Umbilical cord (tissue), 2 donors: ENCODE measurements around the gene NINL. TPM values are rescaled to one million over a fixed set of nuclear protein-coding genes. Genes with fewer than 3 reads are reported as not detected.
"Not testable (repeated sequence)": the region's sequence is repeated elsewhere in the genome, so short reads cannot be mapped to it uniquely, and the experiment has no call there.

Source experiments
- DNase-seq: peaks from one replicate; pipeline ENCODE4 v3.0.0-alpha.2; 2015; ENCODE audit warnings: low spot score
- total RNA-seq: library from RNA; depleted of rRNA; stranded (reverse); fragments of >200 nt; gene quantifications from one replicate; pipeline ENCODE4 v1.2.3, GENCODE V29; 2014; ENCODE audit warnings: low replicate concordance; ENCODE audit not compliant: insufficient read depth

Gene NINL
- total RNA-seq = 17.6 TPM

DNA sequence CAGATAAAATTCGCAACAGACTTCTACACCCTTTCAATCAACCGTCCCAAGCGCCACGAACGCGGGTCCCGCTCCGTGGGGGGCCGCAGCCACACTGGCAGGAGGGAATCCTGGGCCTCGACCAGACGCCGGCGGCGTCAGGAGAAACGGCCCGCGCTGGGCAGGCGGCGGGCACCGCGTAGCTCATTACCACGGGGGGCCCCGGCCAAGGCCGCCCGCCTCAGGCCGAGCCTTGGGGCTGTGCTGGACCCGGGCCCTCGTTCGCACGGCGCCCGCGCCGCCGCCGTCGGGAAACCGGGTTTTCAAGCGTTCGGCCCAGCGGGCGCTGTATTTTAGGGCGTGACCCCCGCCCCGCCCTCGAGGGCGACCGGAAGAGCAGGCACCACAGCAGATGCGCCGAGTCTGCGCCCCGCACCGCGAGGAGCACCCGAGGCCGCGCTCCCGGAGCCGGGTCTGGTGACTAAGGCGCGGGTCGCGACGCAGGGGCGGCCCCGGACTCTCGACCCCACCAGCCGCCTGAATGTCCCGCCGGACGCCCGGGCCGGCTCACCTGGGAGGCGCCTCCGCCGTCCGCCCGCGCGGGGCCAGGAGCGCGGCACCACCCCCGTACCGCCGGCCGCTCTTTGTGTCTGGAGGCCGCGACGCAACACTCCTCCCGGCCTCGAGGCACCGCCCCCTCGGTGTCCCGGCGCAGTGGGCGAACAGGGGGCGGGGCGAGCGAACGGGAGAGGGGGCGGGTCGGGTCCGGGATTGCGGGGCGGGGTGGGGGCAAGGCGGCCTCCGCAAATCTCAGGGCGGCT, at the start of gene NINL:
TSS of gene NINL (minus strand) at position 627 of the 800 bp plus-strand sequence. CDS start 58,944 bp downstream, outside the sequence.
- peak; percentile 80 for DNase-seq

DNA sequence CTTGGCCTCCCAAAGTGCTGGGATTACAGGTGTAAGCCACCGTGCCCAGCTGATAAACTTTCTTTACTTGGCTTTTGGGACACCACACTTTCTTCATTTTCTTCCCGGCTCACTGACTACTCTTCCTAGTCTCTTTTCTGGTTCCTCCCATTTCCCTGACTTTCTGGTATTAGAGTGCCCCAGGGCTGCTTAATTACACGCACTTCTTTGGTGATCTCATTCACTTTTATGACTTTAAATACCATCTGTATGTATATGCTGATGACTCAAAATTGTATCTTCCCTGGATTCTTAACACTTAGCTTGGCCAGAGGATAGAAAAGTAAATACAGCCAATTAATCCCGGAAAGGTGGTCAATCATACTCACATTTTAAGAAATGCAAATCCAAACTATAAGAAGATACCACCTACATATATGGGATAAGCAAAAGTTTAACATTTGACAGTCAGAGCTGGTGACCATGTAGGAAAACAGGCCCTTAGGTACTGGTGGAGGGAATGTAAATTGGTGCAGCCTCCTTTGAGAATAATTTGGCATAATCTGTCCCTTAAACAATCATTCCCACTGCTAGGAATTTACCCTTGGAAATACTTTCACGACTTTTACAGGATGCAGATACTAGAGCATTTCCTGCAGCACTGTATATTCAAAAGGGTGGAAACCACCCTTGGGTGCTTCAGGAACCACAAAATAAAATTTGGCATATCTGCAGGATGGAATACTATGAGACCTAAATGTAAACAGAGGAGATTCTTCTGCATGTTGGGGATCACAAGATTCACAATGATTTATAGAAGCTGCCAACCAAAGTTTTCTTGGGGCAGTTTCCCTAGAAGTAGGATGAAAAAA, 47.8 kb upstream of the NINL start:
- DNase-seq = no peak

DNA sequence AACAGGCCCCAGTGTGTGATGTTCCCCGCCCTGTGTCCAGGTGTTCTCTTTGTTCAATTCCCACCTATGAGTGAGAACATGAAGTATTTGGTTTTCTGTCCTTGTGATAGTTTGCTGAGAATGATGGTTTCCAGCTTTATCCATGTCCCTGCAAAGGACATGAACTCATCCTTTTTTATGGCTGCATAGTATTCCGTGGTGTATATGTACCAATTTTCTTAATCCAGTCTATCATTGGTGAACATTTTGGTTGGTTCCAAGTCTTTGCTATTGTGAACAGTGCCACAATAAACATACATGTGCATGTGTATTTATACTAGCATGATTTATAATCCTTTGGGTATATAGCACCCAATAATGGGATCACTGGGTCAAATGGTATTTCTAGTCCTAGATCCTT, 45.3 kb upstream of the NINL start:
- not testable (repeated sequence) for DNase-seq

DNA sequence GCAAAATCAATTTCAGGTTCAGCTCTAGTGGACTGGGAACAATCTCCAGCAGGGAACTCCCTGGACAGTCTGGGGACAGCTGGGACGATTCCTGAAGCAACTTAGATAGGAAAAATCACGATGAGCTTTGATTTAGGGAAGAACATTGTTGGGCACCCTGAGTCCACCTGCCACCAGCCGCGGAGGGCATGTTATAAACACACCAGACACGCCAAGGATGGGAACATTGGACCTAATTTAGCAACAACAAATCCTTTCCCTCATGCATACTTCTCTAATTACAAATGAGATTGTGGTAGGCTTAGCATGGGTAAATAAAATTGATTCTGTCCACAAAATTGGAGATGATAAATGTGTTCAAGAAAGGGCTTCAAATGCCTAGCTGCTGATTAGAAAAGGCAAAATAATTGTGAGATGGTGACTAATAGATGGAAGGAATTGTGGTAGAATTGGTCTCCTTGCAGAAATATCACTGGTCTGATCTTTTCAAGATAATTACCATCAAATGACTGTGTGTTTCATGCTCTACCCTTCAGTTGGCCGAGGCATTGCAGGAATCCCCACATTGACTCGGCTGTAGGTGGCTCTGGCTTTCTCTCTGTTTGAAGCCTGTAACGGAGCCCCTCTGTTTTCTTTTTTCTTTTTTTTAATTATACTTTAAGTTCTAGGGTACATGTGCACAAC, 44.6 kb upstream of the NINL start:
- no peak for DNase-seq

DNA sequence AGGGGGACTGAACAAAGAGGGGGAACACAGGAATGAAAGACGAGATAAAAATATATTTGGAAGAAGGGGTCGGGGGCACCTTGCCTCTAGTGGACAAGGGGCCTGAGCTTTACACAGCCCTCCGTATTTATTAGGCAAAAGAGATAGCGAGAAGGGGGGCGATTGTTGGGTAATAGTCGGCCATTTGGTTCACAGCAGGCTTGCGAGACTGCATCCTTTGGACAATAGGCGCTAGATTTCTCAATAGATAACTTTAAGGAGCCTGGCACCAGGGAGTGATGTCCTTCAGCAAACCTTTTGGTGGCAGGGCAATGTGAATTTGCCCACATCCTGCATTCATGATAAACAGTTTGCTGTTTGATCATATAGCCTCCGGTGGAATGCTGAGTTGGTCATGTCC, 41.4 kb upstream of the NINL start:
- no peak for DNase-seq

DNA sequence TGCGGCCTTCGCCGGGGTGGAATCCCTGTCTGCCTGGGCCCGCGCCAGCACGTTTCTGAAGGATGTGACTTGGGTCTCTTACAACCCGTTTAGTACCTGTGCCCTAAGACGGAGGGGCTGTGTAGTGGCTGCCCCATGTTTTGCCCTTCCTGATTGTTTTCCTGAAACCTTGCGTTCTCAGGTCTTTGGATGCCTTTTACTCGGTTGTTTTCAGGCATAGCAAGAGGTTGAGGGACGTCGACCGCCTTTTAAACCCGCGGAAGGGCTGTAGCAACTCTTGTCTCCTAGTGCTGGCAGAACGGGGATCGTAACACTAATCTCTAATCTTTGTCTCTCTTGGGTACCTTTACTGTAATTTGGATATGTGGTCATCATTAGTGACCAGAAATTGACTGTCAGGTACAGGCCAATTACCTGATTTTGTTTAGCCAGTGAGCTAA, 39.2 kb upstream of the NINL start:
- DNase-seq = no peak

DNA sequence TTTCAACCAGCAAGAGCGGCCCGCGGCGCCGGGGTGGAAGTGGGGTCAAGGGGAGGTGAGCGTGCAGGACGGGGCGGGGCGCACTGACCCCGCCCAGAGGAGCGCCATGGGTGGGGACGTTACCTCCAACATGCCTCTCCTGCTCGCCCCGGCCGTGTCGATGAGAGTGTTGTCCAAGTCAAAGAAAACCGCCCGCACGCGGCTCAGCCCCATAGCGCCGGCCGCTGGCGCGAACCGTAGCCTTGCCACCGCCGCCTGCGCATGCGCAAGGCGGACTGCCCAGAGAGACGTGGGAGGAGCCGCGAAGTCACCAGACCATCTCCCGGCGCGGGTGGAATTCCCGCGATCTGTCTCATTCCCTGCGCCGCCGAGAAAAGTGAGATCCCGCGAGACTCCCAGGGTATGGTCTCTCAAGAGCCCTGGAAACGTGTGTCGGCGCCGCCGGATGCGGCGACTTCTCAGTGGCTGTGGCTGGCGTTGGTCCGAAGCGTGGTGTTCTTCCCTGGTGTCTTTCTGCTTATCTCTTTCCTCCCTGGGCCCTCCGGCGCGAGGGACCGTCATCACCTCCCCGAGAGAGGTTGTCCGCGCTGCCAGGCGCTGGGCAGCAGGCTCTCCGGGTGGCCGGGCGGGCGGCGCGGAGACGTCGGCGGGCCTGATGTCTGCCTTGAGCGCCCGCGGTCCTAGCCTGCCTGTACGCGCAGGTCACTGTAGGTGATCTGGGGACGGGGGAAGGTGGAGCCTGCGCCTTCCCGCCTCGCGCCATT, 38.6 kb upstream of the NINL start, which contains the start of gene NANP:
TSS of gene NANP (minus strand) at position 279 of the 764 bp plus-strand sequence. CDS start at position 213, 66 bp downstream.
- DNase-seq = peak; percentile 99

DNA sequence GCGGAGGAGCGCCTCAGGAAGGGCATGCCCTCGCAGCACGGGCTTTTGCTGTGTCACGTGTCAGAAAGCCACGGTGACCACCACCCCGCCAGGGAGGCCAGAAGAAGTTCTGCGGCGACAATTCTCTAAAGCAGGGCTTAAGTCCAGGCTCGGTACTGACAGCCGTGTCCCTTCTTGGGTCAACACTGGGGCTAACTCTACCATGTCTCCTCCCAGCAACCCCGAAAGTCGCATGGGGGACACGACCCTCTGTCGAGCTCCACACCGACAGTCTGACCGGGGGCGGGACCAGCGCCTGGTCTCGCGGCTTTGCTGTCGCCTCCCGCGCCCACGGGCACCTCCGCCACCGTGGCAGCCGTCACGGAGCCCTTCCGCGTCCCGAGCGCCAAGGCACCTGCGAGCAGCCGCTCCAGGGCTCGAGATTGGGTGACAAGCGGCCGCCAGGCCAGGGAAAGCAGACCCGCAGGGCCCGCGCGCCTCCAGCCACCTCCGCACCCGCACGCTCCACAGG, 37.9 kb upstream of the NINL start:
- peak; percentile 57 for DNase-seq

DNA sequence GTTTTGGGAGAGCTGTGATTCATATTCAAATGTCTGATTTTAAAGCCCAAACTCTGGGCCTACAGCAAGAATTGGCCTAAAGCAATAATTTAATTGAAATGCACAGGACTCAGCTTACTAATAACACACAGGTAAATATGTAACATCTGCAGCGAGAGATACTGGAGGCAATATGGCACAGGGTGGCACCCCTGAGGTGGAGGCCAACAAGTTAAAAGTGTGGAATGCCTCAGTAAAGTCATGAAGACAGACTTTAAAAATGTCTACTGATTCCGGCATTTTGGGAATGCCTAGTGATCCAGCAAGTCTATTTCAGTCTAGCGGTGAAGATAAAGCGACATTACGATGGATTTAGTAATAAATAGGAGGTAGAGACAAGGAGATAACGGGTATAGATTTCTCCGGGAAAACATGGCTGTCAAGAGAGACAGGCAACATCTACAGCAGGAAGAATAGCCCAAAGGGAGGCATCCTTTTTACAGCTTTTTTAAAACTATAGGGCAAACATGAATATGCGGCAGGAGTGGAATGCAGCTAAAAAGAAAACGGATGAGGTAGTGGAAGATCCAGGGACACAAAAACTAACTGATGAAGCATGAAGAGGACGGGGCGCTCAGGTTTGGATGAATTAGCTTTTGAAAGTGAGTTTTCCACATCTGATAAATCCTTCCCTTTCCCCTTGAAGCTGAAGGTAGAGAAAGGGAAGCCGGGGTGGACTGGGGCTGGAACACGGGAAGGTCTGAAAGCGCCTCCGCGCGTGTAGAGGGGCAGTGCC, 37.3 kb upstream of the NINL start:
- DNase-seq = no peak

DNA sequence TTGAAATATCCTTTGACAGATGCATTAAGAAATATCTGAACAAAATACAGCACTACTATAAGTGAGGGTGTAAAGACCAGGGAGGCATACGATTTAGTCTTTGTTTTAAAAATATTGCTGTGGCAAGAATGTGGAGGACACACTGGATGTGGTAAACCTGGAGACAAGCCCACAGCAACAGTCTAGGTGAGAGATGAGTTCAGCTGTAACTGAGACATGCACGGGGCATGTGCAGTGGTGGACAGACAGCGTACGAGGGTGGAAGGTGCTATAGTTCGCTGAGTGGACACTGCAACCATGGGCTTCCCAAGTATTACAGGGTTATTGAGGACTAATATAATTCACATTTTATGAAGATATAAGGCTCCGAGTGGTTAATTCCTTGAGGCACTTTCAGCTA, 36.7 kb upstream of the NINL start:
- no peak for DNase-seq

DNA sequence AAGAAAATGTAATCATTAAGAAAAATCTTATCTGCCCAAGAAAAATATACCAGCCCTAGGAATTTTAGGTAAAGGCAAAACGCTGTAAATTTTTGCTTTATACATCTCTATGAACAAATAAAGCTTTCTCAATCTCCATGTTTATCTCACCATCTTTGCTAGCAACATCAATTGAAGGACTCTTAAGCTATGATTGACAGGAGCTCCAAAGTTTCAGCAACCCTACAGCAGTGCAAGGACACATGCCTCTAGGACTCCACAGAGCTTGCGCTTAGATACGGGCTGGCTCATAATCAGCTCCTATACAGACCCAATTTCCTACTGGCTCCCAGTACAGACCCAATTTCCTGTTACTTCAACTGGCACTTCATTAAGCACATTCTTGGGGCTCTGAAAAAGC, 34.2 kb upstream of the NINL start:
- no peak for DNase-seq

DNA sequence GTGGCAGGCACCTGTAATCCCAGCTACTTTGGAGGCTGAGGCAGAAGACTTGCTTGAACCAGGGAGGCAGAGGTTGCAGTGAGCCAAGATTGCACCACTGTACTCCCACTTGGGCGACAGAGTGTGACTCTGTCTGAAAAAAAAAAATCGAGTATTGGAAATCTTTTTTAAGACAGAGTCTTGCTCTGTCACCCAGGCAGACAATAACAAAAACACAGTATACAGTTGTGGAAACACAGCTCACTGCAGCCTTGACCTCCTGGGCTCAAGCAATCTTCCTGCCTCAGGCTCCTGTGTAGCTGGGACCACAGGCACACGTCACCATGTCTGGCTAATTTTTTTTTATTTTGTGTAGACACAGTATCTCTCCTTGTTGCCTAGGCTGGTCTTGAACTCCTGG, 23.4 kb upstream of the NINL start:
- DNase-seq = no peak

DNA sequence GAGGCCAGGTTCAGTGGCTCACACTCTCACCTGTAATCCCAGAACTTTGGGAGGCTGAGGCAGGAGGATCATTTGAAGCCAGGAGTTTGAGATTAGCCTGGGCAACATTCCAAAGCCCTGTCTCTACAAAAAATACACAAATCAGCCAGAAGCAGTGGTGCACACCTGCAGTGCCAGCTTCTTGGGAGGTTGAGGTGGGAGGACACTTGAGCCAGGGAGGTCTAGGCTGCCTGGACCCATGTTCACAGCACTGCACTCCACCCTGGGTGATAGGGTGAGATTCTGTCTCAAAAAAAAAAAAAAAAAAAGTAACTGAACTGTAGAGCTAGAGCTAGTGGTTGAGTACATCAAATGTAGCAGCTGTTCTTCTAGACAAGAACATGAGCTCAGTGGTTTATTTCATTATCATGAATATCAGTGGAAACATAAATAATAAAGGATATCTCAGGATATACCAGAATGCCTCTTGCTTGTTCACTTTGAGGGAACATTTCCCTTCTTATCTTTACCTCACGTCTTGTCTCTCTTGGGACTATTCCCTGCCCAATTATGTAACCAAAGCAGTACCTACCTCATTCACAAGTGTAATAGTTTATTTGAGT, 20.9 kb upstream of the NINL start:
- no peak for DNase-seq

DNA sequence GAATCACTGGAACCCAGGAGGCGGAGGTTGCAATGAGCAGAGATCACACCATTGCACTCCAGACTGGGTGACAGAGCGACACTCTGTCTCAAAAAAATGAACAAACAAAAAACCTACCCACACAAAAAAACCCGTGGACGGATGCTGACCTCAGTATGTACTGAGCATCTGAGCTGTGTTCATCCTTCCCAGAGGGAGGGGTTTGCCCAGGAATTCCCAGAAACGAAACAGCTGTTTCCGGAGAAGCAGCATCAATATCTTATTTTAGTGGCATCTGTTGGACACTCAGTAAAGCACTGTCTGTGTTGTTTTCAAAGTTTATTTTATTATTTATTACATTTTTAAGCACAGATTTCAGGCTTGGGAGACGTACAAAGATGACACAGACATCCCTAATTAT, 19.8 kb upstream of the NINL start:
- no peak for DNase-seq

DNA sequence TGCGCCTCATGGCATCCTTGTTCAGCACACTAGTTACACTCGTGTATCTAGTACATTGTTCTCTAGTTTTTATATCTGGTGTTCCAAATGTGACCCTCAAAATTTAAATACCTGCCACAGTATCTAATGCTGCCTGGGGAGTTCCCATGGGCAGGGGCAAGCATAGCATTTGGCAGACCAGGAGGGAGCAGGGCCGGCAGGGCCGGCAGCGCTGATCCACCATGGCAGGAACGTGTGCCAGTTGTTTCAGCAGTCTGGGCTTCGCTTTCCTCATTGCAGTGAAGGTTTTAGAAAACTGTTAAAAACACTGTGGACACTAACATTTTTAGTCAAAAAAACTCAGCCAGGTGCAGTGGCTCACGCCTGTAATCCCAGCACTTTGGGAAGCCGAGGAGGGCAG, 19.3 kb upstream of the NINL start:
- no peak for DNase-seq

DNA sequence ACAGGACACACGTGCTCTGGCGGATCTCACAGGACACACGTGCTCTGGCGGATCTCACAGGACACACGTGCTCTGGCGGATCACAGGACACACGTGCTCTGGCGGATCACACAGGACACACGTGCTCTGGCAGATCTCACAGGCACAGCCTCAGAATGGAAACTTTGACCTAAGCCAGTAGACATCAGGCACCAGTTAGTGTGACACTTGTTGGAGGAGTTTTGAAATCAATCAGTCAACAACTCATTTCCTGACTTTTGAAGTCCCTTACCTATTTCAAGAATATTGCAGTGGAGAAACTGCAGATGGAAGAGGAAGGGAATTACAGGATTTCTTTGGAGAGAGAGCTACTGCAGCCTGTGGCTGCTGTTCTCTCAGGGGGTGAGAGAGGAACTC, 17.6 kb upstream of the NINL start:
- DNase-seq = not testable (repeated sequence)

DNA sequence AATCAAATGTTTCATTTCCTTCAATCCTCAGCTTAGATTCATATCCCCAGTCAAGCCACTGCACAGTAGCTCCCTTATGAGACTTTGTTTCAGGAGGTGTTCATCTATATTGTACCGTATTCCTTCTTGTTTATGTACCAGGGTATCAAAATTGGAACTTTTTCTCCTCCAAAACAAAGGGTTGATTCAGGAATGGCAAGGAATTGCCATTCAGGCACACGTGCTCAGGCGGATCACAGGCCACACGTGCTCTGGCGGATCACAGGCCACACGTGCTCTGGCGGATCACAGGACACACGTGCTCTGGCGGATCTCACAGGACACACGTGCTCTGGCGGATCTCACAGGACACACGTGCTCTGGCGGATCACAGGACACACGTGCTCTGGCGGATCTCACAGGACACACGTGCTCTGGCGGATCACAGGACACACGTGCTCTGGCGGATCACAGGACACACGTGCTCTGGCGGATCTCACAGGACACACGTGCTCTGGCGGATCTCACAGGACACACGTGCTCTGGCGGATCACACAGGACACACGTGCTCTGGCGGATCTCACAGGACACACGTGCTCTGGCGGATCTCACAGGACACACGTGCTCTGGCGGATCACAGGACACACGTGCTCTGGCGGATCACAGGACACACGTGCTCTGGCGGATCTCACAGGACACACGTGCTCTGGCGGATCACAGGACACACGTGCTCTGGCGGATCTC, 17.0 kb upstream of the NINL start:
- not testable (repeated sequence) for DNase-seq

DNA sequence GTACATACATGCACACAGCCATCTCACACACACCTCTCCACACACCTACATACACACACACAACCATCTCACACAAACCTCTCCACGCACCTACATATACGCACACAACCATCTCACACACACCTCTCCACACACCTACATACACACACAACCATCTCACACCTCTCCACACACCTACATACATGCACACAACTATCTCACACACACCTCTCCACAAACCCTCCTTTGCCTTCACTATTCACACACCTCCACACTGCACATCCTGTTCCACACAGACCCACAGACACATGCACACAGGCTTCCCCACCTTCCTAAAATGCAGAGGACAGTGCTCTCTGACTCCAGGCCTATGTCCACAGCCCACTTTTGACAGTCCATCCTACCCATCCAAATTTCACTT, 16.3 kb upstream of the NINL start:
- DNase-seq = no peak

DNA sequence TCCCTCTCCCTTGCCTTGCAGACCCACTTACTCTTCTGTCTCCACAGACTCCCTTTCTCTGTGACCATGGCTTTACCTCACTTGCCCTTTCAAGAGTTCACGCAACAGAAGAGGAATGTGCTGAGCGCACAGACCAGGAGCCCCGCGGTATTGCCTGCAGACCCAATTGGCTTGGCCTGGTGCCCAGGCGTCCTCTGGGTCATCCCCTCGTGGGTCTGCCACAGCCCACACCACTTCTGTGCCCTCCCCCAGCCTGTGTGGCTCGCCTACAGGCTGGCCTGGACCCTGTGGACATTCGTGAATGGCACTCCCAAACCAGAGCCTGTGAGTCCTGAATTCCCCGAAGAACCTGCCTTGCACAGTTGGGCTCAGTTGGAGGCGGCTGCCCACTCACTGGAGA, 15.3 kb upstream of the NINL start:
- no peak for DNase-seq
